ENCODE measurements around the gene TMCO5A.

DNA sequence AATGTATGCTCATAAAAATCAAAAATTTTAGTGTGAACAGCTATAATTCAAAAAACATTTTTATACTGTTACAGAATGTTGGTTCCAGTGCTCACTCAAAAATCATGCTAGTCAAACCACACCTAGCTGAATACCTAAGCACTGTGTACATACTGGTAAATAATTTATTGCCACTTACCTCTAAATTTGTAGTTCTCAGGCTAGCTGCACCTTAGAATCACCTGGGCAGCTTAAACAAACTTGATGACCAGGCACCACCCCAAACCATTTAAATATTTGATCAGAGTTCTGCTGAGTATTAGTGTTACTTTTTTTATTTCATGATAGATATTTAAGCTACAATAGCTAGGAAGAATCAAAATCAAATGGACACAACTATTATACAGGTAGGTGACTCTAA, 32.3 kb upstream of the TMCO5A start:
- no peak for TF ChIP-seq POLR2A (IDR thresholded peaks at IDR 0.05)
- TF ChIP-seq, protein P1, sequence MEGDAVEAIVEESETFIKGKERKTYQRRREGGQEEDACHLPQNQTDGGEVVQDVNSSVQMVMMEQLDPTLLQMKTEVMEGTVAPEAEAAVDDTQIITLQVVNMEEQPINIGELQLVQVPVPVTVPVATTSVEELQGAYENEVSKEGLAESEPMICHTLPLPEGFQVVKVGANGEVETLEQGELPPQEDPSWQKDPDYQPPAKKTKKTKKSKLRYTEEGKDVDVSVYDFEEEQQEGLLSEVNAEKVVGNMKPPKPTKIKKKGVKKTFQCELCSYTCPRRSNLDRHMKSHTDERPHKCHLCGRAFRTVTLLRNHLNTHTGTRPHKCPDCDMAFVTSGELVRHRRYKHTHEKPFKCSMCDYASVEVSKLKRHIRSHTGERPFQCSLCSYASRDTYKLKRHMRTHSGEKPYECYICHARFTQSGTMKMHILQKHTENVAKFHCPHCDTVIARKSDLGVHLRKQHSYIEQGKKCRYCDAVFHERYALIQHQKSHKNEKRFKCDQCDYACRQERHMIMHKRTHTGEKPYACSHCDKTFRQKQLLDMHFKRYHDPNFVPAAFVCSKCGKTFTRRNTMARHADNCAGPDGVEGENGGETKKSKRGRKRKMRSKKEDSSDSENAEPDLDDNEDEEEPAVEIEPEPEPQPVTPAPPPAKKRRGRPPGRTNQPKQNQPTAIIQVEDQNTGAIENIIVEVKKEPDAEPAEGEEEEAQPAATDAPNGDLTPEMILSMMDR (IDR thresholded peaks at IDR 0.05): no peak

All from Peyer's patch (tissue), 4 donors.